Endothelial cell (in vitro differentiated cells): Measurements from ENCODE around the gene CAMKK2. TPM values are rescaled to one million over a fixed set of nuclear protein-coding genes. Genes with fewer than 3 reads are reported as not detected.
A peak's percentile ranks its signal among the peaks of the same experiment; 100 is the strongest.
"Not testable (repeated sequence)": the region's sequence is repeated elsewhere in the genome, so short reads cannot be mapped to it uniquely, and the experiment has no call there.

ENCODE experiments used
- DNase-seq: peaks from one replicate; pipeline ENCODE4 v3.0.0; 2021; ENCODE audit warnings: low spot score
- H3K27ac Mint-ChIP-seq: one replicate; pipeline ENCODE4 v1.8.0; 2021; ENCODE audit warnings: mixed read lengths, inconsistent platforms; ENCODE audit not compliant: unreplicated experiment
- H3K27me3 Mint-ChIP-seq: one replicate; pipeline ENCODE4 v1.8.0; 2021; ENCODE audit warnings: mild to moderate bottlenecking, moderate library complexity, mixed read lengths, inconsistent platforms; ENCODE audit not compliant: unreplicated experiment
- H3K36me3 Mint-ChIP-seq: one replicate; pipeline ENCODE4 v1.8.0; 2021; ENCODE audit warnings: mild to moderate bottlenecking, low read depth, mixed read lengths, inconsistent platforms; ENCODE audit not compliant: unreplicated experiment
- H3K4me1 Mint-ChIP-seq: one replicate; pipeline ENCODE4 v1.8.0; 2021; ENCODE audit warnings: mild to moderate bottlenecking, mixed read lengths, inconsistent platforms; ENCODE audit not compliant: unreplicated experiment
- H3K4me3 Mint-ChIP-seq: one replicate; pipeline ENCODE4 v1.8.0; 2021; ENCODE audit warnings: mild to moderate bottlenecking, mixed read lengths, inconsistent platforms; ENCODE audit not compliant: unreplicated experiment
- H3K9me3 Mint-ChIP-seq: one replicate; pipeline ENCODE4 v1.8.0; 2021; ENCODE audit warnings: mixed read lengths, inconsistent platforms; ENCODE audit not compliant: unreplicated experiment
- CTCF ChIP-seq: fragments of 200-600 bp; sonication (generic); IDR thresholded peaks from one replicate; pipeline ENCODE4 v1.5.0; 2021; ENCODE audit warnings: antibody characterized with exemption; ENCODE audit not compliant: unreplicated experiment
- total RNA-seq: library from RNA; stranded (reverse); fragmentation: NEBNext Ultra II Directional; extraction: Animal tissue kit (Norgen Biotek cat#: 25700); gene quantifications from one replicate; pipeline ENCODE4 v1.2.1, GENCODE V29; 2021; ENCODE audit not compliant: unreplicated experiment

The CAMKK2 gene
- total RNA-seq, 1 donor from 2014 or later: 44.5 TPM

GRCh38 chr12:121232163-121232562, 64.3 kb downstream of the CAMKK2 start:
- TF ChIP-seq CTCF: no peak
- Mint-ChIP-seq H3K27ac (no peak overlapping the region), H3K4me1 (no peaks in the 10 kb centered on the region), H3K36me3 (peaks cover 9% of the 10 kb centered on the region), H3K4me3 (no peak overlapping the region), H3K27me3 (peaks cover 11% of the 10 kb centered on the region), H3K9me3 (no peaks in the 10 kb centered on the region)
- DNase-seq: no peak

GRCh38 chr12:121230538-121230907, 66.0 kb downstream of the CAMKK2 start:
- H3K4me1 Mint-ChIP-seq: no peaks in the 10 kb centered on the region
- no peak overlapping the region for H3K27ac Mint-ChIP-seq
- peak; percentile 15 for TF ChIP-seq CTCF
- H3K4me3 Mint-ChIP-seq: no peak overlapping the region
- H3K27me3 Mint-ChIP-seq: peaks cover 11% of the 10 kb centered on the region
- H3K9me3 Mint-ChIP-seq: no peaks in the 10 kb centered on the region
- no peak for DNase-seq
- H3K36me3 Mint-ChIP-seq: peaks cover 4% of the 10 kb centered on the region

- H3K9me3 Mint-ChIP-seq, H3K27ac Mint-ChIP-seq, H3K4me3 Mint-ChIP-seq, H3K36me3 Mint-ChIP-seq, H3K4me1 Mint-ChIP-seq: not testable (repeated sequence)
- peak; percentile 93 for TF ChIP-seq CTCF
- peak; percentile 79 for DNase-seq
- H3K27me3 Mint-ChIP-seq: peaks cover 11% of the 10 kb centered on the region
Measured at GRCh38 chr12:121229826-121230537, 66.5 kb downstream of the CAMKK2 start.

DNA sequence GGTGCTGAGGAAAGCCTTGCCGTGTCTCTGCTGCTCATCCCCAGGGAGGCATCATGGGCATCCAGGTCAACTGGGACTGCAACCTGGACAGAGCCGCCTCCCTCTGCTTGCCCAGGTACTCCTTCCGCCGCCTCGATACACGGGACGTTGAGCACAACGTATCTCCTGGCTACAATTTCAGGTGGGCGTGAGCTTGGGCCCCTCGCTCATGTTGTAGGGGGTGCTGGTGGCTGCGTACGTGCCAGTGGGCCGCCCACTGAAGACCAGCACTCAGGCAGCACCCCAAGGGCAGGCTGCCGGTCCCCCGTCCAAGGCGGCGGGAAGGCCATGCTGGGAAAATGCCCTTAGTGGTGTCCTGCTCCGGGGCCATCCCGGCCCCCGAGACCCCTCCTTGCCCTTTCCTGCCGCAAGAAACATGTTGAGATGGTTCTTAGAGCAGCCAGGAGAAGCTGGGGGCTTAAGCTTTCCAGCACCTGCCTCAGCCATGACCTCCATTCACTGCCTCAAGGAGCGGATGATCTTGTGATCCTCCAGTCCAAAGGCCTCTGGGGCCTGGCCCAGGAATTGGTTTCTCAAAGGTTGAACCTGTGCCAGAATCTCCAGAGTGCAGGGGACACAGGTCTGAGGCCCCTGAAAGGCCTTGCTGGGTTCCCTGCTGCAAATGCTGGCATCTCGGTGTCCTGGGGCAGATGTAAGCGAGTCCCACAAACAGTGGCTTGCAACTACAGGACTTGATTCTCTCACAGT, 67.4 kb downstream of the CAMKK2 start:
- no peaks in the 10 kb centered on the region for H3K4me1 Mint-ChIP-seq
- no peaks in the 10 kb centered on the region for H3K9me3 Mint-ChIP-seq
- H3K27ac Mint-ChIP-seq: no peak overlapping the region
- H3K4me3 Mint-ChIP-seq: no peak overlapping the region
- no peak for TF ChIP-seq CTCF
- H3K27me3 Mint-ChIP-seq: peaks cover 11% of the 10 kb centered on the region
- no peak for DNase-seq
- H3K36me3 Mint-ChIP-seq: peaks cover 4% of the 10 kb centered on the region

- Mint-ChIP-seq H3K4me1 (no peaks in the 10 kb centered on the region), H3K27ac (no peak overlapping the region), H3K9me3 (no peaks in the 10 kb centered on the region), H3K4me3 (no peak overlapping the region), H3K27me3 (peaks cover 6% of the 10 kb centered on the region), H3K36me3 (no peaks in the 10 kb centered on the region)
- TF ChIP-seq CTCF: no peak
- DNase-seq: no peak
Measured at GRCh38 chr12:121227294-121227693, 69.2 kb downstream of the CAMKK2 start.

DNA sequence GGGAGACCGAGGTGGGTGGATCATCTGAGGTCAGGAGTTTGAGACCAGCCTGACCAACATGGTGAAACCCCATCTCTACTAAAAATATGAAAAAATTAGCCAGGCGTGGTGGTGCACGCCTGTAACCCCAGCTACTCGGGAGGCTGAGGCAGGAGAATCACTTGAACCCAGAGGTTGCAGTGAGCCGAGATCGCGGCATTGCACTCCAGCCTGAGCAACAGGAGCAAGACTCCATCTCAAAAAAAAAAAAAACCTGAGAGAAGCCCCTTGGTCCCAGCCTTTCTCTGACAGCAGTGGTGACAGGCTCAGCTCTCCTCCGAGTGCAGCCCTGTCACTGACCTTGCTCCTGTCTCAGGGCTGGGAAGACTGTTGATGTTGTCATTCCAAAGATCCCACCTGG, 69.6 kb downstream of the CAMKK2 start:
- not testable (repeated sequence) for H3K4me1 Mint-ChIP-seq, H3K36me3 Mint-ChIP-seq, H3K27ac Mint-ChIP-seq, H3K4me3 Mint-ChIP-seq, DNase-seq, H3K27me3 Mint-ChIP-seq, H3K9me3 Mint-ChIP-seq
